Measurements from ENCODE around the gene KCNQ5.

Gene KCNQ5

GRCh38 chr6:72925136-72925535 is 303.3 kb downstream of the KCNQ5 start:
- DNase-seq = no peak

- DNase-seq = peak in 1 of 2 experiments; percentile 6
Measured at GRCh38 chr6:72930556-72931132, 308.8 kb downstream of the KCNQ5 start.

GRCh38 chr6:72931325-72931887 is 309.5 kb downstream of the KCNQ5 start:
- DNase-seq = peak in 1 of 2 experiments; percentile 34

GRCh38 chr6:72933233-72933632 is 311.4 kb downstream of the KCNQ5 start:
- DNase-seq = no peak

GRCh38 chr6:72936766-72937559 is 315.1 kb downstream of the KCNQ5 start:
- DNase-seq = no peak

GRCh38 chr6:72938104-72938503 is 316.2 kb downstream of the KCNQ5 start:
- DNase-seq = no peak

- peak; percentile 83 to 96 for DNase-seq
Measured at GRCh38 chr6:72939004-72939403, 317.1 kb downstream of the KCNQ5 start.

GRCh38 chr6:72940265-72940664 is 318.4 kb downstream of the KCNQ5 start:
- DNase-seq = no peak

GRCh38 chr6:72941263-72941662 is 319.4 kb downstream of the KCNQ5 start:
- DNase-seq = no peak

- DNase-seq = no peak
Measured at GRCh38 chr6:72941751-72942150, 319.9 kb downstream of the KCNQ5 start.

- no peak for DNase-seq
Measured at GRCh38 chr6:72943699-72944098, 321.8 kb downstream of the KCNQ5 start.

GRCh38 chr6:72944660-72945059 is 322.8 kb downstream of the KCNQ5 start:
- no peak for DNase-seq

- DNase-seq = no peak
Measured at GRCh38 chr6:72946774-72947173, 324.9 kb downstream of the KCNQ5 start.

- no peak for DNase-seq
Measured at GRCh38 chr6:72947534-72947933, 325.7 kb downstream of the KCNQ5 start.

GRCh38 chr6:72948153-72948552 is 326.3 kb downstream of the KCNQ5 start:
- DNase-seq = no peak

GRCh38 chr6:72950114-72950860 is 328.4 kb downstream of the KCNQ5 start:
- no peak for DNase-seq

- no peak for DNase-seq
Measured at GRCh38 chr6:72952808-72953630, 331.2 kb downstream of the KCNQ5 start.

GRCh38 chr6:72953971-72954381 is 332.1 kb downstream of the KCNQ5 start:
- peak in 1 of 2 experiments; percentile 21 for DNase-seq

- DNase-seq = peak; percentile 16 to 32
Measured at GRCh38 chr6:72954716-72955115, 332.9 kb downstream of the KCNQ5 start.

GRCh38 chr6:72955666-72956065 is 333.8 kb downstream of the KCNQ5 start:
- no peak for DNase-seq

GRCh38 chr6:72956272-72956671 is 334.4 kb downstream of the KCNQ5 start:
- no peak for DNase-seq

GRCh38 chr6:72959821-72960220 is 338.0 kb downstream of the KCNQ5 start:
- DNase-seq = no peak

GRCh38 chr6:72963946-72964345 is 342.1 kb downstream of the KCNQ5 start:
- no peak for DNase-seq
